ENCODE data around the gene OGT.

- no peak for TF ChIP-seq CTCF (IDR thresholded peaks at IDR 0.05)
- no peak for TF ChIP-seq POLR2AphosphoS5 (IDR thresholded peaks at IDR 0.05; ENCODE audit: low read depth, low read length)
- TF ChIP-seq SIN3A (IDR thresholded peaks at IDR 0.05; ENCODE audit: borderline replicate concordance, insufficient read depth, low read depth, low read length): no peak
- no peak for TF ChIP-seq TCF7L2 (IDR thresholded peaks at IDR 0.05; ENCODE audit: low read depth, low read length)
Observed at GRCh38 chrX:71489540-71489939, 43.4 kb upstream of the OGT start.

Data from Panc1 (cell line).